ENCODE results near the gene CST3.

GRCh38 chr20:23634044-23634801, 3.5 kb downstream of the CST3 start:
- TF ChIP-seq CTCF (IDR thresholded peaks at IDR 0.05) (no peak), POLR2AphosphoS5 (IDR thresholded peaks at IDR 0.05; ENCODE audit: insufficient read depth in 1 of 2, low read depth in 1 of 2) (no peak), POLR2A (IDR thresholded peaks at IDR 0.05) (no peak)

All from vagina (tissue), 2 donors.